Measurements from ENCODE around the gene STIM2. TPM values are rescaled to one million over a fixed set of nuclear protein-coding genes. Genes with fewer than 3 reads are reported as not detected.
A peak's percentile ranks its signal among the peaks of the same experiment; 100 is the strongest.

STIM2 gene
- total and polyA plus RNA-seq, 9 of the 15 experiments (the other 6 are each of a cell fraction or from before 2014, with no cell fraction given): 7.2 to 26.8 (median 15.4) TPM

- TF ChIP-seq RERE (CRISPR knock-in tag; IDR thresholded peaks at IDR 0.05; ENCODE audit: borderline replicate concordance) (no peak), E2F5 (CRISPR knock-in tag; IDR thresholded peaks at IDR 0.05) (no peak), TARDBP (IDR thresholded peaks at IDR 0.05) (no peak), ILF3 (IDR thresholded peaks at IDR 0.05; ENCODE audit: borderline replicate concordance) (no peak), PRPF4 (IDR thresholded peaks at IDR 0.05; ENCODE audit: insufficient read depth, low read depth, low read length, poor library complexity, severe bottlenecking) (no peak), ZNF766 (CRISPR knock-in tag; conservative IDR thresholded peaks at IDR 0.05) (no peak), HDAC1 (IDR thresholded peaks at IDR 0.05) (peak in 1 of 2 experiments; percentile 33; a peak in 1 of 4 replicates), RAD21 (CRISPR knock-in tag; conservative IDR thresholded peaks at IDR 0.05 in 1 of 2, IDR thresholded peaks at IDR 0.05 in 1 of 2) (peak; percentile 46 to 60), ZNF830 (CRISPR knock-in tag; IDR thresholded peaks at IDR 0.05) (no peak), ELK3 (CRISPR knock-in tag; IDR thresholded peaks at IDR 0.05) (no peak), NCOA4 (IDR thresholded peaks at IDR 0.05; ENCODE audit: partially characterized antibody) (no peak), CCNT2 (IDR thresholded peaks at IDR 0.05; ENCODE audit: borderline replicate concordance, extremely low read depth, insufficient read length, low read depth, low read length) (peak; percentile 92), E2F3 (CRISPR knock-in tag; IDR thresholded peaks at IDR 0.05) (no peak), MNT (conservative IDR thresholded peaks at IDR 0.05) (peak; percentile 43 to 62; a peak in 3 of 4 replicates), MCM2 (IDR thresholded peaks at IDR 0.05; ENCODE audit: low read depth) (no peak), DPF2 (IDR thresholded peaks at IDR 0.05) (peak; percentile 51; the same call in 1 of the 2 replicates), POLR2AphosphoS5 (IDR thresholded peaks at IDR 0.05; ENCODE audit: control insufficient read depth, insufficient read depth, low read depth, low read length) (peak; percentile 40; the same call in 1 of the 2 replicates), ZNF239 (CRISPR knock-in tag; IDR thresholded peaks at IDR 0.05) (no peak), PHB (CRISPR knock-in tag; IDR thresholded peaks at IDR 0.05) (no peak)
These were observed at the start of gene STIM2 (continued) for GRCh38 chr4:26860157-26860921.

Measured in K562 (cell line).